Brain microvascular endothelial cell (primary cell): Measurements from ENCODE around the gene DCAF6.

Experiments used
- DNase-seq: peaks from one replicate; pipeline ENCODE4 v3.0.0-alpha.2; 2020
- H3K27ac ChIP-seq: fragments of 250-450 bp; sonication (Bioruptor Pico); 2 replicates; pipeline ENCODE4 v1.5.1; 2020; ENCODE audit warnings: mild to moderate bottlenecking, moderate library complexity
- H3K27me3 ChIP-seq: fragments of 250-450 bp; sonication (Bioruptor Pico); replicated peaks from 2 replicates; pipeline ENCODE4 v1.5.1; 2020; ENCODE audit warnings: mild to moderate bottlenecking
- H3K36me3 ChIP-seq: fragments of 250-450 bp; sonication (Bioruptor Pico); replicated peaks from 2 replicates; pipeline ENCODE4 v1.5.1; 2020; ENCODE audit warnings: mild to moderate bottlenecking
- H3K4me3 ChIP-seq: 2 replicates; pipeline ENCODE4 v1.5.1; 2011; ENCODE audit warnings: low read depth, mild to moderate bottlenecking, control low read depth, low read length, moderate library complexity
- in situ Hi-C: cut with HindIII; loops from 2 replicates; pipeline ENCODE4 v1.10.0; 2017; ENCODE audit warnings: low sequenced_read_pairs, low pct_ligation_motif_present
- TF ChIP-seq, protein P1 (sequence below): IDR thresholded peaks from 2 replicates; pipeline ENCODE4 v1.5.1; 2011; ENCODE audit warnings: low read depth, mild to moderate bottlenecking, moderate library complexity, low read length, control low read depth, inconsistent platforms; ENCODE audit errors: missing control alignments

Gene DCAF6

GRCh38 chr1:168057355-168057754 lies 120.9 kb downstream of the DCAF6 start:
- Histone ChIP-seq H3K27me3 (no peaks in the 10 kb centered on the region), H3K4me3 (no peak overlapping the region), H3K36me3 (peaks cover 4% of the 10 kb centered on the region), H3K27ac (no peak overlapping the region)
- DNase-seq: no peak
- TF ChIP-seq, protein P1, sequence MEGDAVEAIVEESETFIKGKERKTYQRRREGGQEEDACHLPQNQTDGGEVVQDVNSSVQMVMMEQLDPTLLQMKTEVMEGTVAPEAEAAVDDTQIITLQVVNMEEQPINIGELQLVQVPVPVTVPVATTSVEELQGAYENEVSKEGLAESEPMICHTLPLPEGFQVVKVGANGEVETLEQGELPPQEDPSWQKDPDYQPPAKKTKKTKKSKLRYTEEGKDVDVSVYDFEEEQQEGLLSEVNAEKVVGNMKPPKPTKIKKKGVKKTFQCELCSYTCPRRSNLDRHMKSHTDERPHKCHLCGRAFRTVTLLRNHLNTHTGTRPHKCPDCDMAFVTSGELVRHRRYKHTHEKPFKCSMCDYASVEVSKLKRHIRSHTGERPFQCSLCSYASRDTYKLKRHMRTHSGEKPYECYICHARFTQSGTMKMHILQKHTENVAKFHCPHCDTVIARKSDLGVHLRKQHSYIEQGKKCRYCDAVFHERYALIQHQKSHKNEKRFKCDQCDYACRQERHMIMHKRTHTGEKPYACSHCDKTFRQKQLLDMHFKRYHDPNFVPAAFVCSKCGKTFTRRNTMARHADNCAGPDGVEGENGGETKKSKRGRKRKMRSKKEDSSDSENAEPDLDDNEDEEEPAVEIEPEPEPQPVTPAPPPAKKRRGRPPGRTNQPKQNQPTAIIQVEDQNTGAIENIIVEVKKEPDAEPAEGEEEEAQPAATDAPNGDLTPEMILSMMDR: no peak
- in situ Hi-C loops: no loop called here

GRCh38 chr1:168057921-168058320 lies 121.4 kb downstream of the DCAF6 start:
- no peak for DNase-seq
- Histone ChIP-seq H3K36me3 (peaks cover 4% of the 10 kb centered on the region), H3K27ac (no peak overlapping the region), H3K4me3 (no peak overlapping the region), H3K27me3 (no peaks in the 10 kb centered on the region)
- TF ChIP-seq, protein P1: no peak
- in situ Hi-C loops: no loop called here

DNA sequence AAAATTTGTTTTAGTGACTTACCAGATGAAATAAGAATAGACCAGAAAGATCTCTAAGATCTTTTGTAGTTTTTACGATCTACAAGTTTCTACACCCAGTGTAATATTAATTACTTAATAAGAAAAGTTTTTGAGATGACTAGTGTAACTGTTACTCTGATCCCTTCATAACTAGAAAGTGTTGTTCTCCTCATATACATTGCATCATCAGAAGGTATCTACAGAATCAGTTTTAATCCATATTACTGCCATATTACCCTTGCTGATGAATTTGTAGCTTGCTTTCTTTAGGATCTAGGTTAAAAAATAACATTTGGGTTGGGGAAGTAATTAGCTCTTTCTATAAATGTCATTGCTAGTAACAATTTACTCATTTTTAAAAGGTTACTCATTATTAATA lies 127.7 kb downstream of the DCAF6 start:
- Histone ChIP-seq H3K27me3 (no peaks in the 10 kb centered on the region), H3K4me3 (no peak overlapping the region), H3K36me3 (peaks cover 10% of the 10 kb centered on the region), H3K27ac (no peak overlapping the region)
- in situ Hi-C loops: no loop called here
- DNase-seq: no peak
- TF ChIP-seq, protein P1: no peak

GRCh38 chr1:168065506-168065905 lies 129.0 kb downstream of the DCAF6 start:
- H3K4me3 ChIP-seq: no peak overlapping the region
- no peak for DNase-seq
- in situ Hi-C loops: no loop called here
- H3K27me3 ChIP-seq: no peaks in the 10 kb centered on the region
- no peak overlapping the region for H3K27ac ChIP-seq
- peaks cover 12% of the 10 kb centered on the region for H3K36me3 ChIP-seq
- TF ChIP-seq, protein P1: no peak

DNA sequence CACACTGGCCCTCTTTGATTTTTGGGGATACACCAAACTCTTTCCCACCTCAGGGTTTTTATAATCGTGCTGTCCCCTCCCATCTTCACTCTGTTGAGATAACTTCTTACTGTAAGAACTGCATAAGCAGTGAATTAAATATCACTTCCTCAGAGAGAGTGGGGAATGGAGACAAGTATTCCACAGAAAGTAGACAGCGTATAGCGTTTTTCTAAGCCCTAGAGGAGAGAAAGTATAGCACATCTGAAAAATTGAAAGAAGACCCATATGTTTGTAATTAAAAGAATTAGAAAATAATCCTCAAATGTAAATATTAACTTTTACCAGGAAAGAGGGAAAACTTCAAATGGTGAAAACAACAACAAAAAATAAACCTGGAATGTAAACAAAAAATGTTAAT lies 132.9 kb downstream of the DCAF6 start:
- in situ Hi-C loops: no loop called here
- Histone ChIP-seq H3K36me3 (peaks cover 28% of the 10 kb centered on the region), H3K4me3 (no peak overlapping the region), H3K27me3 (no peaks in the 10 kb centered on the region), H3K27ac (no peak overlapping the region)
- TF ChIP-seq, protein P1: peak; percentile 1
- no peak for DNase-seq

DNA sequence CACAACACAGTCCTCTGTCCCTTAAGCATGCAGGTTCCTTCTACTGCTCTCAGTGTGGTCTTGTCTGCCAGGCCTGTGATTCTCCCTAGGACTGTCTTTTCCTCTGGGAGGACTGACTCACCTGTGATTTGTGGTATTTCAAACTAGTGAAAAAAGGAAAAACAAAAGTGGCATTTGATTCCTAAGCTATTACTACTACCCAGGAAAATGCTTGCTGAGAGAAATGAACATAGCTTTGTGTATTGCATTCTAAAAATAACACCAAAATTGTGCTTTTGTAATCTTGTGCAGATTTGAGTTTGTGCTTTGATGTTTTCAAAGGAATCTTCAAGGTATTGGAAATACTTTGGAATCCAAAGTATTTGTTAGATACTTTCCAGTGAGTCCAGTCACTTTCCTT lies 143.3 kb downstream of the DCAF6 start:
- in situ Hi-C loops: no loop called here
- no peak for DNase-seq
- H3K27ac ChIP-seq: no peak overlapping the region
- peaks cover 15% of the 10 kb centered on the region for H3K36me3 ChIP-seq
- H3K4me3 ChIP-seq: no peak overlapping the region
- TF ChIP-seq, protein P1: no peak
- no peaks in the 10 kb centered on the region for H3K27me3 ChIP-seq
